K562 (cell line): ENCODE data around the gene C2CD2. TPM values are rescaled to one million over a fixed set of nuclear protein-coding genes. Genes with fewer than 3 reads are reported as not detected.

Experiments used
- BRCA1 ChIP-seq, 2 experiments: fragments of 450-650 bp in 1 of 2; sonication (generic) in 1 of 2; formaldehyde crosslinking in 1 of 2; IDR thresholded peaks; 2 replicates each; pipeline versions ENCODE4 v1.5.0 to v1.6.1; 2017 to 2020; ENCODE audit warnings: mild to moderate bottlenecking in 1 of 2, missing genetic modification reagents in 1 of 2
- BRF1 ChIP-seq: IDR thresholded peaks from 3 replicates; pipeline ENCODE4 v1.6.1; 2011; ENCODE audit warnings: borderline replicate concordance, mild to moderate bottlenecking; ENCODE audit not compliant: insufficient read length; ENCODE audit errors: extremely low read depth
- CEBPB ChIP-seq: fragments of 450-650 bp; IDR thresholded peaks from 2 replicates; pipeline ENCODE4 v1.6.1; 2016; ENCODE audit warnings: missing genetic modification characterization, missing compliant biosample characterization
- EP400 ChIP-seq: fragments of 450-650 bp; IDR thresholded peaks from 2 replicates; pipeline ENCODE4 v1.6.1; 2017; ENCODE audit warnings: antibody characterized with exemption, mild to moderate bottlenecking, moderate library complexity
- IRF9 ChIP-seq: fragments of 450-650 bp; IDR thresholded peaks from 2 replicates; pipeline ENCODE4 v1.6.1; 2016; ENCODE audit warnings: missing biosample characterization, missing genetic modification characterization
- JUND ChIP-seq, 2 experiments: IDR thresholded peaks; 2 replicates in 1 of 2; 3 replicates in 1 of 2; pipeline ENCODE4 v1.6.1; 2011; ENCODE audit warnings: borderline replicate concordance in 2 of 2, low read depth in 2 of 2, low read length in 2 of 2, improper control_type of control experiment in 1 of 2, missing biosample characterization in 1 of 2, missing genetic modification characterization in 1 of 2, missing genetic modification reagents in 1 of 2
- MTA3 ChIP-seq: fragments of 450-650 bp; formaldehyde crosslinking; IDR thresholded peaks from 2 replicates; pipeline ENCODE4 v1.6.1; 2017; ENCODE audit warnings: mild to moderate bottlenecking, borderline replicate concordance
- NBN ChIP-seq: fragments of 450-650 bp; IDR thresholded peaks from 2 replicates; pipeline ENCODE4 v1.6.1; 2016; ENCODE audit warnings: low read depth, mild to moderate bottlenecking
- PML ChIP-seq: IDR thresholded peaks from 2 replicates; pipeline ENCODE4 v1.6.1; 2012; ENCODE audit warnings: low read length, inconsistent platforms
- POLR2H ChIP-seq: IDR thresholded peaks from 2 replicates; pipeline ENCODE4 v1.6.1; 2016; ENCODE audit warnings: missing genetic modification characterization, low read depth, mild to moderate bottlenecking, control low read depth, missing compliant biosample characterization, moderate library complexity
- ZNF280B ChIP-seq: fragments of 250-450 bp; sonication (Bioruptor Pico); IDR thresholded peaks from 2 replicates; pipeline ENCODE4 v1.5.1; 2021; ENCODE audit warnings: mild to moderate bottlenecking
- ZNF384 ChIP-seq: IDR thresholded peaks from 2 replicates; pipeline ENCODE4 v1.6.1; 2012; ENCODE audit warnings: low read depth, low read length, improper control_type of control experiment
- ZNF512 ChIP-seq: IDR thresholded peaks from 2 replicates; pipeline ENCODE4 v1.6.1; 2016; ENCODE audit warnings: missing genetic modification characterization, missing compliant biosample characterization
- polyA plus RNA-seq, 8 experiments: library from polyadenylated mRNA; depleted of rRNA in 4 of 8; stranded (reverse) in 5 of 8; unstranded in 3 of 8; fragments of >200 nt; fragmentation: Nextera tagmentation in 2 of 8; fragmentation: Illumina TruSeq in 1 of 8; extraction: Ambion mirVana in 2 of 8; extraction: Trizol in 1 of 8; gene quantifications; 2 replicates each; pipeline versions ENCODE4 v1.2.1 to v1.2.3, GENCODE V29; 2011 to 2014; ENCODE audit warnings: inconsistent platforms in 1 of 8, missing spikeins in 1 of 8
- total RNA-seq, 7 experiments: library from RNA; depleted of rRNA in 6 of 7; stranded (reverse); fragments of >200 nt in 6 of 7; fragmentation: Illumina TruSeq in 2 of 7; extraction: Trizol in 2 of 7; gene quantifications; 2 replicates each; pipeline versions ENCODE4 v1.2.1 to v1.2.3, GENCODE V29; 2011 to 2021; ENCODE audit warnings: low replicate concordance in 1 of 7
- TF ChIP-seq, protein P1 (sequence below): fragments of 450-650 bp; IDR thresholded peaks from 2 replicates; pipeline ENCODE4 v1.6.1; 2017; ENCODE audit warnings: antibody characterized with exemption, mild to moderate bottlenecking
- TF ChIP-seq, protein P2 (sequence below): fragments of 450-650 bp; IDR thresholded peaks from 2 replicates; pipeline ENCODE4 v1.6.1; 2017; ENCODE audit warnings: antibody characterized with exemption

Gene C2CD2
- total and polyA plus RNA-seq, 9 of the 15 experiments (the other 6 are each of a cell fraction or from before 2014, with no cell fraction given): 1.3 to 21.6 (median 12.1) TPM

GRCh38 chr21:41877901-41878830 lies 75.7 kb downstream of the C2CD2 start (continued):
- TF ChIP-seq ZNF384 (0 out of 2 replicates have a peak, but pooled peaks have one; percentile 7), EP400 (peak; percentile 75), POLR2H (no peak), ZNF280B (CRISPR knock-in tag) (no peak), BRCA1 (IDR thresholded peaks at IDR 0.05) (no peak), BRCA1 (CRISPR knock-in tag; IDR thresholded peaks at IDR 0.05) (no peak), MTA3 (0 out of 2 replicates have a peak, but pooled peaks have one; percentile 63), CEBPB (no peak), IRF9 (tag) (no peak), PML (peak; percentile 21; the same call in 1 of the 2 replicates), BRF1 (no peak), JUND (IDR thresholded peaks at IDR 0.05; ENCODE audit: borderline replicate concordance, low read depth, low read length) (no peak), JUND (tag; IDR thresholded peaks at IDR 0.05; ENCODE audit: borderline replicate concordance, low read depth, low read length) (peak; percentile 48; the same call in 1 of the 3 replicates), ZNF512 (tag) (no peak), NBN (no peak)
- TF ChIP-seq, protein P1, sequence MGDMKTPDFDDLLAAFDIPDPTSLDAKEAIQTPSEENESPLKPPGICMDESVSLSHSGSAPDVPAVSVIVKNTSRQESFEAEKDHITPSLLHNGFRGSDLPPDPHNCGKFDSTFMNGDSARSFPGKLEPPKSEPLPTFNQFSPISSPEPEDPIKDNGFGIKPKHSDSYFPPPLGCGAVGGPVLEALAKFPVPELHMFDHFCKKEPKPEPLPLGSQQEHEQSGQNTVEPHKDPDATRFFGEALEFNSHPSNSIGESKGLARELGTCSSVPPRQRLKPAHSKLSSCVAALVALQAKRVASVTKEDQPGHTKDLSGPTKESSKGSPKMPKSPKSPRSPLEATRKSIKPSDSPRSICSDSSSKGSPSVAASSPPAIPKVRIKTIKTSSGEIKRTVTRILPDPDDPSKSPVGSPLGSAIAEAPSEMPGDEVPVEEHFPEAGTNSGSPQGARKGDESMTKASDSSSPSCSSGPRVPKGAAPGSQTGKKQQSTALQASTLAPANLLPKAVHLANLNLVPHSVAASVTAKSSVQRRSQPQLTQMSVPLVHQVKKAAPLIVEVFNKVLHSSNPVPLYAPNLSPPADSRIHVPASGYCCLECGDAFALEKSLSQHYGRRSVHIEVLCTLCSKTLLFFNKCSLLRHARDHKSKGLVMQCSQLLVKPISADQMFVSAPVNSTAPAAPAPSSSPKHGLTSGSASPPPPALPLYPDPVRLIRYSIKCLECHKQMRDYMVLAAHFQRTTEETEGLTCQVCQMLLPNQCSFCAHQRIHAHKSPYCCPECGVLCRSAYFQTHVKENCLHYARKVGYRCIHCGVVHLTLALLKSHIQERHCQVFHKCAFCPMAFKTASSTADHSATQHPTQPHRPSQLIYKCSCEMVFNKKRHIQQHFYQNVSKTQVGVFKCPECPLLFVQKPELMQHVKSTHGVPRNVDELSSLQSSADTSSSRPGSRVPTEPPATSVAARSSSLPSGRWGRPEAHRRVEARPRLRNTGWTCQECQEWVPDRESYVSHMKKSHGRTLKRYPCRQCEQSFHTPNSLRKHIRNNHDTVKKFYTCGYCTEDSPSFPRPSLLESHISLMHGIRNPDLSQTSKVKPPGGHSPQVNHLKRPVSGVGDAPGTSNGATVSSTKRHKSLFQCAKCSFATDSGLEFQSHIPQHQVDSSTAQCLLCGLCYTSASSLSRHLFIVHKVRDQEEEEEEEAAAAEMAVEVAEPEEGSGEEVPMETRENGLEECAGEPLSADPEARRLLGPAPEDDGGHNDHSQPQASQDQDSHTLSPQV: no peak; the same call in 1 of the 2 replicates
- TF ChIP-seq, protein P2, sequence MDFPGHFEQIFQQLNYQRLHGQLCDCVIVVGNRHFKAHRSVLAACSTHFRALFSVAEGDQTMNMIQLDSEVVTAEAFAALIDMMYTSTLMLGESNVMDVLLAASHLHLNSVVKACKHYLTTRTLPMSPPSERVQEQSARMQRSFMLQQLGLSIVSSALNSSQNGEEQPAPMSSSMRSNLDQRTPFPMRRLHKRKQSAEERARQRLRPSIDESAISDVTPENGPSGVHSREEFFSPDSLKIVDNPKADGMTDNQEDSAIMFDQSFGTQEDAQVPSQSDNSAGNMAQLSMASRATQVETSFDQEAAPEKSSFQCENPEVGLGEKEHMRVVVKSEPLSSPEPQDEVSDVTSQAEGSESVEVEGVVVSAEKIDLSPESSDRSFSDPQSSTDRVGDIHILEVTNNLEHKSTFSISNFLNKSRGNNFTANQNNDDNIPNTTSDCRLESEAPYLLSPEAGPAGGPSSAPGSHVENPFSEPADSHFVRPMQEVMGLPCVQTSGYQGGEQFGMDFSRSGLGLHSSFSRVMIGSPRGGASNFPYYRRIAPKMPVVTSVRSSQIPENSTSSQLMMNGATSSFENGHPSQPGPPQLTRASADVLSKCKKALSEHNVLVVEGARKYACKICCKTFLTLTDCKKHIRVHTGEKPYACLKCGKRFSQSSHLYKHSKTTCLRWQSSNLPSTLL: no peak
